T-cell (primary cell): Measurements from ENCODE around the gene PSTPIP2. TPM values are rescaled to one million over a fixed set of nuclear protein-coding genes. Genes with fewer than 3 reads are reported as not detected.
A peak's percentile ranks its signal among the peaks of the same experiment; 100 is the strongest.

Source experiments
- ATAC-seq, 4 experiments: fragments of 200-7000 bp in 3 of 4; fragments of 150-1000 bp in 1 of 4; cut with Tn5 transposase; replicated peaks in 1 of 4; 1 replicate in 3 of 4; 2 replicates in 1 of 4; pipeline ENCODE4 v1.10.0; 2021; ENCODE audit warnings: moderate library complexity in 3 of 4, mild to moderate bottlenecking in 2 of 4, moderate number of reproducible peaks in 1 of 4
- CTCF ChIA-PET, 2 donors: fragments of 300-600 bp; sonication (Branson Sonifier 250); formaldehyde crosslinking; loops; one replicate each; lab custom pipeline; 2022; ENCODE audit warnings: antibody characterized with exemption in 2 of 2; lab: Charles Lee
- POLR2A ChIA-PET, 2 donors: fragments of 300-600 bp; sonication (Branson Sonifier 250); formaldehyde crosslinking; loops; one replicate each; lab custom pipeline; 2022; ENCODE audit warnings: antibody characterized with exemption in 2 of 2; lab: Charles Lee
- DNase-seq, 35 experiments: peaks; one replicate each; pipeline versions ENCODE4 v3.0.0 to v3.0.0-alpha.2; 2013 to 2023
- H3K27ac ChIP-seq: one replicate; pipeline ENCODE4 v1.5.1; 2013; ENCODE audit warnings: low read length
- H3K27me3 ChIP-seq, 2 experiments: replicated peaks in 1 of 2; 1 replicate in 1 of 2; 2 replicates in 1 of 2; pipeline versions ENCODE4 v1.6.1 to v1.7.0; 2013; ENCODE audit warnings: low read length in 1 of 2, mixed read lengths in 1 of 2; ENCODE audit not compliant: control insufficient read depth in 2 of 2, insufficient read depth in 2 of 2; ENCODE audit errors: extremely low read depth in 1 of 2
- H3K36me3 ChIP-seq, 2 donors: 1 replicate in 1 of 2; 2 replicates in 1 of 2; pipeline versions ENCODE4 v1.6.1 to v1.7.0; 2013; ENCODE audit warnings: low read length in 1 of 2; ENCODE audit not compliant: control insufficient read depth in 2 of 2, insufficient read depth in 1 of 2; ENCODE audit errors: extremely low read depth in 1 of 2
- H3K4me1 ChIP-seq, 2 experiments: 1 replicate in 1 of 2; 2 replicates in 1 of 2; pipeline versions ENCODE4 v1.6.1 to v1.7.0; 2013; ENCODE audit warnings: low read length in 2 of 2, mixed read lengths in 1 of 2; ENCODE audit not compliant: insufficient read depth in 2 of 2, control insufficient read depth in 1 of 2; ENCODE audit errors: extremely low read depth in 1 of 2
- H3K4me3 ChIP-seq, 2 donors: 1 replicate in 1 of 2; 2 replicates in 1 of 2; pipeline versions ENCODE4 v1.5.1 to v1.7.0; 2013; ENCODE audit warnings: mild to moderate bottlenecking in 2 of 2, low read length in 1 of 2, moderate library complexity in 1 of 2; ENCODE audit not compliant: control insufficient read depth in 1 of 2; ENCODE audit errors: extremely low read depth in 1 of 2
- H3K9me3 ChIP-seq: 2 replicates; pipeline ENCODE4 v1.7.0; 2013
- H3K27ac Mint-ChIP-seq, 2 donors: one replicate each; pipeline ENCODE4 v1.8.0; 2020 to 2021; ENCODE audit warnings: mild to moderate bottlenecking in 2 of 2, mixed read lengths in 2 of 2
- H3K27me3 Mint-ChIP-seq, 2 donors: one replicate each; pipeline ENCODE4 v1.8.0; 2021 to 2022; ENCODE audit warnings: mixed read lengths in 2 of 2
- H3K36me3 Mint-ChIP-seq: one replicate; pipeline ENCODE4 v1.8.0; 2021; ENCODE audit warnings: mixed read lengths
- H3K4me1 Mint-ChIP-seq, 3 donors: one replicate each; pipeline ENCODE4 v1.8.0; 2020 to 2022; ENCODE audit warnings: mixed read lengths in 3 of 3, mild to moderate bottlenecking in 1 of 3
- H3K4me3 Mint-ChIP-seq, 3 donors: one replicate each; pipeline ENCODE4 v1.8.0; 2020 to 2022; ENCODE audit warnings: mild to moderate bottlenecking in 3 of 3, mixed read lengths in 3 of 3, moderate library complexity in 3 of 3
- H3K9me3 Mint-ChIP-seq, 3 donors: one replicate each; pipeline ENCODE4 v1.8.0; 2020 to 2022; ENCODE audit warnings: mixed read lengths in 3 of 3
- WGBS: methylation state at CpG from one replicate; pipeline ENCODE4 v1.1.5; 2013; ENCODE audit warnings: missing lambda C conversion rate; ENCODE audit not compliant: insufficient coverage; 5-methylcytosine and 5-hydroxymethylcytosine counted together
- total RNA-seq, 35 experiments: library from RNA in 6 of 35; stranded (reverse) in 6 of 35; fragments of 120-200 nt in 1 of 35; gene quantifications; one replicate each; pipeline versions ENCODE4 v1.2.1 to v1.2.4 and lab custom pipeline; 2013 to 2026

The PSTPIP2 gene
- total RNA-seq, 5 donors from 2014 or later (not counting 1 experiment from before 2014, with no cell fraction given), result 7.7 to 16.0 (median 11.4) TPM

GRCh38 chr18:46040033-46040746 is 31.9 kb downstream of the PSTPIP2 start:
- H3K4me1 Mint-ChIP-seq, result peaks cover 42 to 43% (median 42%) of the 10 kb centered on the region in 3 donors
- Histone ChIP-seq H3K4me1 (peaks cover 15 to 34% of the 10 kb centered on the region in 2 experiments), H3K27me3 (no peaks in the 10 kb centered on the region), H3K4me3 (no peak overlapping the region), H3K9me3 (no peaks in the 10 kb centered on the region), H3K36me3 (no peaks in the 10 kb centered on the region), H3K27ac (no peak overlapping the region)
- peaks cover 22% of the 10 kb centered on the region for H3K36me3 Mint-ChIP-seq
- 78% methylated on average over 1 of the region's 5 CpGs for WGBS
- peak overlapping the region in 1 of 3 donors; percentile 33 for H3K4me3 Mint-ChIP-seq
- no peaks in the 10 kb centered on the region for H3K9me3 Mint-ChIP-seq
- DNase-seq (no peak), ATAC-seq (no peak)
- CTCF ChIA-PET, result no interaction called here
- POLR2A ChIA-PET, result interaction anchor here in 1 of 2 donors (0.7 kb wide), 1 partner anchor 31 kb away, joined by 5 read pairs; no protein-coding TSS in a partner anchor
- H3K27ac Mint-ChIP-seq, result peak overlapping the region; percentile 12 to 72
- H3K27me3 Mint-ChIP-seq, result no peaks in the 10 kb centered on the region

- no peak overlapping the region for H3K4me3 ChIP-seq
- WGBS, result 91% methylated on average over 6 of the region's 9 CpGs
- POLR2A ChIA-PET, result no interaction called here
- H3K4me1 Mint-ChIP-seq, result peaks cover 27 to 32% (median 31%) of the 10 kb centered on the region in 3 donors
- no peaks in the 10 kb centered on the region for H3K27me3 Mint-ChIP-seq
- CTCF ChIA-PET, result interaction anchor here in 1 of 2 donors (0.6 kb wide), 1 partner anchor 372 kb away, joined by 4 read pairs; no protein-coding TSS in a partner anchor
- no peaks in the 10 kb centered on the region for H3K9me3 Mint-ChIP-seq
- H3K36me3 ChIP-seq, result no peaks in the 10 kb centered on the region
- no peaks in the 10 kb centered on the region for H3K27me3 ChIP-seq
- no peak overlapping the region for H3K27ac Mint-ChIP-seq
- no peak overlapping the region for H3K27ac ChIP-seq
- peaks cover 20% of the 10 kb centered on the region for H3K36me3 Mint-ChIP-seq
- DNase-seq (no peak), ATAC-seq (no peak)
- no peak overlapping the region for H3K4me3 Mint-ChIP-seq
- H3K9me3 ChIP-seq, result no peaks in the 10 kb centered on the region
- peaks cover 15 to 28% of the 10 kb centered on the region in 2 experiments for H3K4me1 ChIP-seq
Measured at GRCh38 chr18:46037512-46038305, 34.4 kb downstream of the PSTPIP2 start.

- Mint-ChIP-seq H3K36me3 (peaks cover 20% of the 10 kb centered on the region), H3K27me3 (no peaks in the 10 kb centered on the region), H3K4me3 (no peak overlapping the region), H3K4me1 (peaks cover 16 to 18% (median 17%) of the 10 kb centered on the region in 3 donors), H3K27ac (no peak overlapping the region), H3K9me3 (no peaks in the 10 kb centered on the region)
- no peak for ATAC-seq
- CTCF ChIA-PET, result no interaction called here
- POLR2A ChIA-PET, result no interaction called here
- H3K27me3 ChIP-seq, result no peaks in the 10 kb centered on the region
- H3K27ac ChIP-seq, result no peak overlapping the region
- H3K4me1 ChIP-seq, result peaks cover 4 to 11% of the 10 kb centered on the region in 2 experiments
- no peak for DNase-seq
- WGBS, result no CpG with 5 or more reads among the region's 2 CpGs
- H3K36me3 ChIP-seq, result no peaks in the 10 kb centered on the region
- H3K4me3 ChIP-seq, result no peak overlapping the region
- no peaks in the 10 kb centered on the region for H3K9me3 ChIP-seq
Measured at GRCh38 chr18:46035696-46036680, 36.1 kb downstream of the PSTPIP2 start.

DNA sequence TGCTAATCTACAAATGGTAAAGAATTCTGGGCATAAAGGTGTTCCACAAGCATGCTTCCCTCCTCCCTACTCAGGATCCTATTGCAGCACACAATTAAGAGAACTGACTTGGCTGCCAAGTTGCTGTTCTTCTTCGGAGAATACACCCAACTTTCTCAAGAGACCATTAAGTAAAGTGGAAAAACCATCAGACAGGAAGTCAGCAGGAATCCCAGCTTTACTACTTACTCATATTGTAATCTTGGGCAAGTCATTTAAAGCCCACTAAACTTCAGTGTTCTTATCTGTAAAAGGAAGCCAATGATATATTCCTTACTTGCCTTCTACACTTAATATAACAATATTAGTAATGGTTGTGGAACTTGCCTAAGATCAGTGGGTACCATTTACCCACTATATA is 37.8 kb downstream of the PSTPIP2 start:
- H3K4me3 Mint-ChIP-seq, result no peak overlapping the region
- no peaks in the 10 kb centered on the region for H3K27me3 Mint-ChIP-seq
- Histone ChIP-seq H3K36me3 (no peaks in the 10 kb centered on the region), H3K27me3 (no peaks in the 10 kb centered on the region), H3K9me3 (no peaks in the 10 kb centered on the region), H3K27ac (no peak overlapping the region), H3K4me3 (no peak overlapping the region), H3K4me1 (no peaks in the 10 kb centered on the region)
- 67% methylated on average over 1 of the region's 1 CpG for WGBS
- H3K9me3 Mint-ChIP-seq, result no peaks in the 10 kb centered on the region
- H3K36me3 Mint-ChIP-seq, result peaks cover 13% of the 10 kb centered on the region
- CTCF ChIA-PET, result interaction anchor here (0.5 to 1.1 kb wide), 2 partner anchors 39 to 63 kb away, joined by 3 to 5 read pairs; no protein-coding TSS in a partner anchor
- no peak for ATAC-seq
- no peak for DNase-seq
- POLR2A ChIA-PET, result no interaction called here
- H3K4me1 Mint-ChIP-seq, result peaks cover 0 to under 1% (median 0%) of the 10 kb centered on the region in 3 donors
- no peak overlapping the region for H3K27ac Mint-ChIP-seq

GRCh38 chr18:46031741-46032140 is 40.3 kb downstream of the PSTPIP2 start:
- Mint-ChIP-seq H3K9me3 (no peaks in the 10 kb centered on the region), H3K36me3 (peaks cover 5% of the 10 kb centered on the region), H3K4me1 (peaks cover 12 to 13% (median 12%) of the 10 kb centered on the region in 3 donors), H3K27ac (no peak overlapping the region), H3K4me3 (no peak overlapping the region), H3K27me3 (peaks cover 0 to 5% of the 10 kb centered on the region in 2 donors)
- Histone ChIP-seq H3K4me1 (peaks cover 2 to 10% of the 10 kb centered on the region in 2 experiments), H3K4me3 (no peak overlapping the region), H3K27me3 (no peaks in the 10 kb centered on the region), H3K9me3 (no peaks in the 10 kb centered on the region), H3K36me3 (no peaks in the 10 kb centered on the region), H3K27ac (no peak overlapping the region)
- no CpG with 5 or more reads among the region's 4 CpGs for WGBS
- ChIA-PET POLR2A (interaction anchor here in 1 of 2 donors (0.6 kb wide), 1 partner anchor 181 kb away, joined by 6 read pairs; no protein-coding TSS in a partner anchor), CTCF (no interaction called here)
- no peak for ATAC-seq
- no peak for DNase-seq
